SU-DHL-6 (cell line): ENCODE data around the gene HLTF.

Experiments used
- EZH2phosphoT487 ChIP-seq: fragments of 200-600 bp; sonication (generic), shearing (Covaris generic); conservative IDR thresholded peaks from 2 replicates; pipeline ENCODE4 v1.6.1; 2018; ENCODE audit warnings: mild to moderate bottlenecking, antibody characterized with exemption, low read length, moderate library complexity, mixed read lengths
- TF ChIP-seq, protein P1 (sequence below): fragments of 200-600 bp; sonication (generic); IDR thresholded peaks from one replicate; pipeline ENCODE4 v1.5.1; 2017; ENCODE audit warnings: antibody characterized with exemption, mild to moderate bottlenecking, low read length, moderate library complexity; ENCODE audit not compliant: insufficient read depth, poor library complexity, severe bottlenecking

DNA sequence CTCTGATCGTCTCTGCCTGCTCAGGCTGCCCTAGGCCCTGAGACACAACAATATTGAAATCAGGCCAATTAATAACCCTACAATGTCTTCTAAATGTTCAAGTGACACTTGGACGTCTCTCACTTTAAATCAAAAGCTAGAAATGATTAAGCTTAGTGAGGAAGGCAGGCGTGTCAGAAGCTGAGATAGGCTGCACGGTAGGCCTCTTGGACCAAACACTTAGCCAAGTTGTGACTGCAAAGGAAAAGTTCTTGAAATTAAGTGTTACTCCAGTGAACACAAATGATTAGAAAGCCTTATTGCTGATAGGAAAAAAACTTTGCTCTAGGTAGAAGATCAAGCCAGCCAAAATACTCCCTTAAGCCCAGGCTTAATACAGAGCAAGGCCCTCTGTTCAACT, 45.3 kb upstream of the HLTF start:
- TF ChIP-seq, protein P1, sequence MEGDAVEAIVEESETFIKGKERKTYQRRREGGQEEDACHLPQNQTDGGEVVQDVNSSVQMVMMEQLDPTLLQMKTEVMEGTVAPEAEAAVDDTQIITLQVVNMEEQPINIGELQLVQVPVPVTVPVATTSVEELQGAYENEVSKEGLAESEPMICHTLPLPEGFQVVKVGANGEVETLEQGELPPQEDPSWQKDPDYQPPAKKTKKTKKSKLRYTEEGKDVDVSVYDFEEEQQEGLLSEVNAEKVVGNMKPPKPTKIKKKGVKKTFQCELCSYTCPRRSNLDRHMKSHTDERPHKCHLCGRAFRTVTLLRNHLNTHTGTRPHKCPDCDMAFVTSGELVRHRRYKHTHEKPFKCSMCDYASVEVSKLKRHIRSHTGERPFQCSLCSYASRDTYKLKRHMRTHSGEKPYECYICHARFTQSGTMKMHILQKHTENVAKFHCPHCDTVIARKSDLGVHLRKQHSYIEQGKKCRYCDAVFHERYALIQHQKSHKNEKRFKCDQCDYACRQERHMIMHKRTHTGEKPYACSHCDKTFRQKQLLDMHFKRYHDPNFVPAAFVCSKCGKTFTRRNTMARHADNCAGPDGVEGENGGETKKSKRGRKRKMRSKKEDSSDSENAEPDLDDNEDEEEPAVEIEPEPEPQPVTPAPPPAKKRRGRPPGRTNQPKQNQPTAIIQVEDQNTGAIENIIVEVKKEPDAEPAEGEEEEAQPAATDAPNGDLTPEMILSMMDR: no peak
- TF ChIP-seq EZH2phosphoT487: no peak
